Smooth muscle cell (in vitro differentiated cells): ENCODE results near the gene TMEM151B. TPM values are rescaled to one million over a fixed set of nuclear protein-coding genes. Genes with fewer than 3 reads are reported as not detected.

Experiments
- DNase-seq: peaks from one replicate; lab custom pipeline; 2025; ENCODE audit not compliant: unreplicated experiment; lab: John Stamatoyannopoulos, UW
- H2AFZ ChIP-seq: fragments of 200-600 bp; sonication (generic); 2 replicates; pipeline ENCODE4 v1.6.0; 2016; ENCODE audit warnings: antibody characterized with exemption, low read depth, mild to moderate bottlenecking
- H3F3A ChIP-seq: fragments of 200-600 bp; sonication (generic); 2 replicates; pipeline ENCODE4 v1.6.0; 2017; ENCODE audit warnings: antibody characterized with exemption, low read depth
- H3K27ac ChIP-seq: fragments of 200-600 bp; sonication (generic); 2 replicates; pipeline ENCODE4 v1.5.1; 2016; ENCODE audit warnings: low read depth, mild to moderate bottlenecking
- H3K27me3 ChIP-seq: fragments of 200-600 bp; sonication (generic); 2 replicates; pipeline ENCODE4 v1.6.1; 2016; ENCODE audit warnings: low read depth, mild to moderate bottlenecking
- H3K36me3 ChIP-seq: fragments of 200-600 bp; sonication (generic); 2 replicates; pipeline ENCODE4 v1.5.1; 2016; ENCODE audit warnings: low read depth
- H3K4me1 ChIP-seq: fragments of 200-600 bp; sonication (generic); 2 replicates; pipeline ENCODE4 v1.5.1; 2016; ENCODE audit warnings: low read depth
- H3K4me2 ChIP-seq: fragments of 200-600 bp; sonication (generic); 2 replicates; pipeline ENCODE4 v1.6.0; 2016; ENCODE audit warnings: mild to moderate bottlenecking
- H3K4me3 ChIP-seq: fragments of 200-600 bp; sonication (generic); 2 replicates; pipeline ENCODE4 v1.5.1; 2016; ENCODE audit warnings: mild to moderate bottlenecking
- H3K79me2 ChIP-seq: fragments of 200-600 bp; sonication (generic); 2 replicates; pipeline ENCODE4 v1.6.0; 2016; ENCODE audit warnings: low read depth, mild to moderate bottlenecking
- H3K9ac ChIP-seq: fragments of 200-600 bp; sonication (generic); 2 replicates; pipeline ENCODE4 v1.6.0; 2016; ENCODE audit warnings: low read depth
- H3K9me3 ChIP-seq: fragments of 200-600 bp; sonication (generic); replicated peaks from 2 replicates; pipeline ENCODE4 v1.5.1; 2016; ENCODE audit warnings: low read depth
- H4K20me1 ChIP-seq: fragments of 200-600 bp; sonication (generic); 2 replicates; pipeline ENCODE4 v1.6.0; 2016; ENCODE audit warnings: low read depth
- CTCF ChIP-seq: fragments of 200-600 bp; sonication (generic); IDR thresholded peaks from 2 replicates; pipeline ENCODE4 v1.5.1; 2017; ENCODE audit warnings: borderline replicate concordance, mild to moderate bottlenecking, antibody characterized with exemption; ENCODE audit not compliant: insufficient read depth, poor library complexity, severe bottlenecking
- WGBS: methylation state at CpG from one replicate; pipeline ENCODE4 v1.1.7; 2016; ENCODE audit warnings: low lambda C conversion rate; 5-methylcytosine and 5-hydroxymethylcytosine counted together
- polyA plus RNA-seq: library from polyadenylated mRNA; unstranded; fragments of >200 nt; fragmentation: Nextera tagmentation; extraction: Ambion mirVana; gene quantifications from 2 replicates; pipeline ENCODE4 v1.2.1, GENCODE V29; 2016
- total RNA-seq: library from RNA; depleted of rRNA; stranded (reverse); fragments of >200 nt; gene quantifications from 2 replicates; pipeline ENCODE4 v1.2.3, GENCODE V29; 2014

The TMEM151B gene
- total and polyA plus RNA-seq, 2 experiments from 2014 or later: not detected

- Histone ChIP-seq H3K4me1 (no peaks in the 10 kb centered on the region), H4K20me1 (no peaks in the 10 kb centered on the region), H3K4me3 (no peak overlapping the region), H3F3A (no peaks in the 10 kb centered on the region), H2AFZ (no peak overlapping the region), H3K27me3 (peaks cover 37% of the 10 kb centered on the region), H3K4me2 (no peak overlapping the region), H3K9me3 (no peaks in the 10 kb centered on the region), H3K36me3 (no peaks in the 10 kb centered on the region), H3K9ac (no peak overlapping the region), H3K79me2 (no peaks in the 10 kb centered on the region), H3K27ac (no peak overlapping the region)
- no peak for TF ChIP-seq CTCF
- WGBS: 92% methylated on average over 11 of the region's 11 CpGs
- no peak for DNase-seq
These were observed 63.1 kb downstream of the TMEM151B start for GRCh38 chr6:44333273-44333919.

- no peaks in the 10 kb centered on the region for H3K4me1 ChIP-seq
- 90% methylated on average over 5 of the region's 5 CpGs for WGBS
- H3K36me3 ChIP-seq: no peaks in the 10 kb centered on the region
- H3K9me3 ChIP-seq: no peaks in the 10 kb centered on the region
- no peak overlapping the region for H3K4me2 ChIP-seq
- no peak for TF ChIP-seq CTCF
- no peak overlapping the region for H3K4me3 ChIP-seq
- H4K20me1 ChIP-seq: no peaks in the 10 kb centered on the region
- H2AFZ ChIP-seq: no peak overlapping the region
- no peak overlapping the region for H3K27ac ChIP-seq
- H3K9ac ChIP-seq: no peak overlapping the region
- no peaks in the 10 kb centered on the region for H3K79me2 ChIP-seq
- no peak for DNase-seq
- no peaks in the 10 kb centered on the region for H3F3A ChIP-seq
- peaks cover 36% of the 10 kb centered on the region for H3K27me3 ChIP-seq
These were observed 63.7 kb downstream of the TMEM151B start for GRCh38 chr6:44333942-44334341.

GRCh38 chr6:44335631-44336030 lies 65.4 kb downstream of the TMEM151B start:
- no peak overlapping the region for H3K4me3 ChIP-seq
- H2AFZ ChIP-seq: no peak overlapping the region
- WGBS: 69% methylated on average over 1 of the region's 1 CpG
- no peak overlapping the region for H3K27ac ChIP-seq
- H3K79me2 ChIP-seq: no peaks in the 10 kb centered on the region
- peaks cover 19% of the 10 kb centered on the region for H3K27me3 ChIP-seq
- no peaks in the 10 kb centered on the region for H3F3A ChIP-seq
- no peaks in the 10 kb centered on the region for H4K20me1 ChIP-seq
- no peak for DNase-seq
- H3K36me3 ChIP-seq: no peaks in the 10 kb centered on the region
- H3K9ac ChIP-seq: no peak overlapping the region
- H3K4me2 ChIP-seq: no peak overlapping the region
- TF ChIP-seq CTCF: no peak
- H3K9me3 ChIP-seq: no peaks in the 10 kb centered on the region
- no peaks in the 10 kb centered on the region for H3K4me1 ChIP-seq
